NCI-H146 (cell line): ENCODE data around the gene MCF2L.

Source experiments
- DNase-seq: peaks from one replicate; lab custom pipeline; 2025; lab: John Stamatoyannopoulos, UW

Gene MCF2L

DNA sequence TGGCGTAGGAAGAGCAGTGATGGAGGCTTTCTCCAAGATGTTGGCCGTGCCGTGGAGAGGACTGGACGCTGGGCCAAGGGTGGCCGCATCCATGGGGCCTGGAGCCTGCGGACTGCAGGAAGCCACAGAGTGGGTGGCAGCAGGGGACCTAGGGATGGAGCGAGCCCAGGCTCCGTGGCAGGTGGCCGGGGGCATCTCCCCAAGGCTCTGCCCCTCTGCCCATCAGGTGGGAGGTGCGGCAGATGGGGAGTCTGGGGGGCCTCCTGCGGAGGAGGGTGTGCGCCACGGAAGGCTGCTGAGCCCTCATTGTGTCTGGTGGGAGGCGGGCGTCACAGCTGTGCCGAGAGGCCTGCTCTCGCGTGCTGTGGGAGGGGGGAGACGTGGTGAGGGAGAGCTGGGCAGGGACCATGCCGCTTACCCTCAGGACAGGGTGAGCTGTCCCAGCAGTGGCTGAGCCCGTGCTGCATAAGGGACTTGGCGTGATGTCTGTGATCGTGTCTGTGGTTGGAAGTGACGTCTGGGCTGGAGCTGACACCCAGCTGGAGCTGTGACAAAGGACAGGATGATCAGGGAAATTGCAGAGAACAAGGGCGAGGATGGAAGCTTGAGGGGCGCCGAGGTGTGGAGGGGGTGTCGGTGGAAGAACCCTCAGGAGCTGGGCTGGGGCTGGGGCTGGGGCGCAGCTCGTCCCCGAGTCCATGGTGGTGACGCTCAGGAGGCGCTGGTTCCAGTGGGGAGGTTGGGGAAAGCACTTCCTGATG, 13.4 kb downstream of the MCF2L start:
- no peak for DNase-seq

GRCh38 chr13:112983042-112983305, 14.0 kb downstream of the MCF2L start:
- DNase-seq: no peak

GRCh38 chr13:112983428-112984196, 14.6 kb downstream of the MCF2L start:
- DNase-seq: peak; percentile 78

DNA sequence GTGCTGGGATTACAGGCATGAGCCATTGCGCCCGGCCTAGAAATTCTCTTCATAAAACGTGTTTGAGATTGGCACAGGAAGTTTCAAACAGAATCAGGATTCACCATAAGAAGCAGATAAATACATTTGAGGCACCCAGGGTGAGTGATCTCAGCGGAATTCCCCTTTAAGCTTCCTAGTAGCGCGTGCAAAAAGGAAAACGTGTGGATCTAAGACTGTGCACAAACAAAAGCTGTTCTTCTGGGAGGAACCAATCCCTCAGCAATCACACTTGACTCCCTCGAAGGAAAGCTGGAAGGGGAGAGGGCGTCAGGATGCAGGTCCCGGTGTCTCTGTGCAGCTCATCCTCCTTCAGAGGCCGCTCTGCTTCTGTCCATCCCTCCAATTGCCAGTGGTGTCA, 15.5 kb downstream of the MCF2L start:
- no peak for DNase-seq

DNA sequence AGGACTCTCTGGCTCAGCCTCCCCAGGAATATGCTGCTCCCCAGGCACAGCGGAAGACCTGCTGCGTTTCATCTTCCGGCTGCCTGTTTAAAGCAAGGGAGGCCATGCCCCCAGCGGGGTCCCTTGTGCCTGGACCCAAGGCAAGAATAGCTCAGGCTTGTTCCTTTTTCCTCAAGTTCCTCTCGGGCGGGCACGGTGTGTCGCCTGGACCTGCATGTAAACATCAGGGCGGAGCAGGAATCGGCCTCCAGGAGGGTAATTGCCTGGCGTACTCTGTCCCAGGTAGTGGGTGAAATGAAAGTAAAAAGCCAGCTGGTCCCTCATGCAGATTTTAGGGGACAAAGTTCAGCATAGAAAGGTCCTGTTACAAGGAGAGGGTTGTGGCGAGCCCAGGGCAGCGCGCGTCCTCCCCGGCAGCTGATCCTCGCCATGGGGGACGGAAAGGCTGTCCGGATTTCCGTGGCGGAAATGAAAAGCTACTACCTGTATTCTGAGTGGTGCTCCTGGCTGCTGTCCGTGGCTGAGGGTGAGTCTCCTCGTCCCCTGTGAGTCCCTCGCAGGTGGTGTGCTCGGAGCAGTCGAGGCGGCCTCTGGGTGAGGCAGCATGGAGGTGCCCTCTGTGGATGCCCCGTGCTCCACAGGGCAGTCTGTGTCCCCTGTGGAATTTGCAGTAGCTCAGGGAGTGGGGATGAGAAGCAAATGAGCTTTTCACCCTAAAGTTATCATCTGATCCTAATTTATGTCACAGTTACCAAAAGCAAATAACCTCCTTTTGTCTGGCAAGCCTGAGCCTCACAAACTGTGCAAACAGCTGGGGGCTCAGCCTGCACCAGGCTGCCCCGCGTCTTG, 16.2 kb downstream of the MCF2L start:
- DNase-seq: peak; percentile 58

DNA sequence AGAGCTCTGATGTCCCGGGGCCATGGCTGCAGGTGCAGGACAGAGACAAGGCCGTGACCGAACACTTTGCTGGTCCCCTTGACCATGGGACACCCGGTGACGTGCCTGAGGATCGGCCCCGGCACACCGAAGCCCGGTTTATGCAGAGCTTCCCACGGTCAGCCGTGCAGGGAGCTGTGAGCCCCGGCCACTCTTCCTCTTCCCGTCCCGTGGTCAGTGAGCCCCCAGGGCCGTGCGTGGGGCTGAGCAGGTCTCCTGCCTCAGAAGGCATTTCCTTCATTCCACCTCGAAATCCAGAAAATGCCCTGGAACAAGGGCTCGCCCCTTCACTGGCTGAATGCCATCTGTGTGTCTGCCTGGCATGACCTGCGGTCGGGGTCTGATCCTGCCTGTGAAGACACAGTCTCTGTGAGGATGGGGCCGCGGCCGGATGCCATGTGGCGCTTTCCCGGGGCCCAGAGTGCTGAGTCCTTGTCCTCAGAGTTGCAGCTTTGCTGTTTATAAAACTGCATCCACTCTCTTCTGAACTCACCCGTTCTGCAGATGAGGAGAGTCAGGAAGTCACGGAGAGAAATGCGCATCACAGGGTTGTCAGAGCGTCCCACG, 16.9 kb downstream of the MCF2L start:
- no peak for DNase-seq

DNA sequence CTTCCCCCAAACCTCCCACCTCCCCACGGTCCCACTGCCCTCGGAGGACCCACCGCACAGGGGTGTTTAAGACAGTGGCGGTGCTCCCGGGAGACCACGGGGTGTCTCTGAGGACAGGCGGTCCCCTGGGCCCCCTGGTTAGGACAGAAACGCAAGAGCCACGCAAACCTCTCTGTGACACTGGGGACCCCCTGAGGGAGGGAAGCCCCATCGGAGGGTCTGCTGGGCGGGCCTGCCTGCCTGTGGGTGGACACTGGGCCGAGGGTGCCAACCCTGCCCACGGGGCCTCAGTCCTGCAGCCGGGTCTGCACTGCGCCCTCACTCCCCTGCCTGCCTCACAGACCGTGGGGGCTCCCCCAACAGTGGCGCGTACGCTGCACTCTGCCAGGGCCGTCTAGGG, 17.5 kb downstream of the MCF2L start:
- DNase-seq: no peak

DNA sequence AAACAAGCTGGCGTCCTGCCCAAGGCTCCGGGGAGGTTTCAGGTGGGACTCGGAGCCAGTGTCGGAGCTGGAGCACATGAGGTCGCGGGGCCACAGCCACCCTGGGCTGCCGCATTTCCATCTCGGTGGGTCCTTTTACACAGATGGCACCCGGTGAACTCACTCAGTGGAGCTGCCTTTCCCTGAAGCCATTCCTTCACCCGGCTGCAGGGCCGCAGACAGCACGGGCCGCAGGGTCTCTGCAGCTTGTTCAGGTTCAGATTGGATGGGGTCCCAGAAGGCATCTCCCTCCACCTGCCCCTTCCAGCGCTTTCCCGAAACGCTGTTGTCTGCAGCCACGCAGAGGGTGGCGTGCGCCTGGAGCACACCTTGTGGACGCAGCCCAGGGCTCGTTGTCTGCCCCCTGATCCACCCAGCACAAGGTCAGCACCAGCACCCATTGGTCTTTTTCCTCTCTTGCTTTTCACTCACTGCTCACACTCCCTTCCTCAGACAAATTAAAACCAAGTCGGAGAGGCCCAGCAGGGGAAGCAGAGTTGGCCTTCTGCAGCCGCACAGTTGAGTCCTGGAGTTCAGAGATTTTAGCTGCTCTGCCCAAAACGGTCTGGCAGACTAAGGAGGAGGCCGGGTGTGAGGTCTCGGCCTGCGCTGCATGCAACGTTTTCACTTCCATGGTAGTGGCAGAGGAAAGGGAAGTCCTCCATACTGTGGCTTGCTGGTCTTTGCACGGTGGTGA, 18.1 kb downstream of the MCF2L start:
- no peak for DNase-seq

- DNase-seq: no peak
Measured at GRCh38 chr13:112987682-112988024, 18.6 kb downstream of the MCF2L start.

DNA sequence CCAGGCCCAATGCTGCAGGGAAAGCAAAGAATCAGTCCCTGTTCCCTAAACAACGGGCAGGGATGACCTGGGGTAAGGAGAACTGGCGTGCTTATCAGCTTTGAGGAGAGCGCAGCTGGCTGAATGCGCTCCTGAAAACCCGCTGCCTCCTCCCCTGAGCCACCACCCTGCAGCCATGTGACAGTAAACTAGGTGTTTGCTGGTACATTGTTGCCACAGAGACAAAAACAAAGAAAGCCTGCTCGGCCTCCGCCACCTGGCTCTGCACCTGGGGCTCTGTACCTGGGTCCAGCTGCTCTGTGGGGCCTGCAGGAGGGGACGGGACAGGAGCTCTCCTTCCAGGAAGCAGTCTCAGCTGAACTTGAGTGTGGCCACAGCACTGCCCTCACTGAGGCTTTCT, 21.8 kb downstream of the MCF2L start:
- peak; percentile 99 for DNase-seq

- no peak for DNase-seq
Measured at GRCh38 chr13:112991609-112992008, 22.6 kb downstream of the MCF2L start.

- DNase-seq: no peak
Measured at GRCh38 chr13:112992931-112993680, 24.1 kb downstream of the MCF2L start.

GRCh38 chr13:112994084-112994780, 25.2 kb downstream of the MCF2L start:
- no peak for DNase-seq

GRCh38 chr13:112994781-112995355, 25.9 kb downstream of the MCF2L start:
- DNase-seq: no peak

DNA sequence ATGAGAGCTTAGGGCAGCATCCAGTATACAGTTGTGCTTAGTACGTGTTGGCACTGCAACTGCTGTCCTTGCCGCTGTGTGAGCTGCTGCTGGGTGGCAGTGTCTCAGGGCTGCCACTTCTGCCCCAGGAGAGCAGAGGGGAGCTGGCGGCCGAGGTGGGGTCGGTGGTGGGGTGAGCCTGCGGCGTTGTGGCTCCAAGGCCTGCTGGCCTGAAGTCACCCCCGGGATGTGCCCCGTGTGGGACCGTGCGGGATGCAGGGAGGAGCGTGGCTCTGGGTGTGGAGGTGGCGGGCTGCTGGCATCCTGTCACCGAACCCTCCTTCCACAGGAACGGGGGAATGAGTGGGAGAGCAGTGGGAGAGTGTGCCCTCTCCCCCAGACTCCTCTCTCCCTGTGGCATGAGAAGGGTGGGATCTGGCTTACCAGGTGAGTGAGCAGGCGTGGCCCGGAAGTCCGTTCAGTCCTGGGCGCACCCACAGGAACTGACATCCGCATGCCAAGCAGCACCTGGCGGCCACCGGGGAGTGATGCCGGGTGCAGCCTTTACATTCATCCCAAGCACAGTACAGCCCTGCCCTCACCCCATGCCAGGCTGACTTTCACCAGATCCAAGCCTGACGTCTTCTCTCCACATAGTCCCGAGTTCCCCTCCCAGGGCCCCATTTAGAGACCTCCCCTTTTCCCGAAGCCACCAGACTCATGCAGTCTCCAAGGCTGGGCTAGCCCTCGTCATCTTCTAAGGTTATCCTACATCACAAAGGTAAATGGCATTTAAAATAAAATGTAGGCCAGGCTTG, 26.6 kb downstream of the MCF2L start:
- no peak for DNase-seq

- no peak for DNase-seq
Measured at GRCh38 chr13:112996671-112997091, 27.7 kb downstream of the MCF2L start.

DNA sequence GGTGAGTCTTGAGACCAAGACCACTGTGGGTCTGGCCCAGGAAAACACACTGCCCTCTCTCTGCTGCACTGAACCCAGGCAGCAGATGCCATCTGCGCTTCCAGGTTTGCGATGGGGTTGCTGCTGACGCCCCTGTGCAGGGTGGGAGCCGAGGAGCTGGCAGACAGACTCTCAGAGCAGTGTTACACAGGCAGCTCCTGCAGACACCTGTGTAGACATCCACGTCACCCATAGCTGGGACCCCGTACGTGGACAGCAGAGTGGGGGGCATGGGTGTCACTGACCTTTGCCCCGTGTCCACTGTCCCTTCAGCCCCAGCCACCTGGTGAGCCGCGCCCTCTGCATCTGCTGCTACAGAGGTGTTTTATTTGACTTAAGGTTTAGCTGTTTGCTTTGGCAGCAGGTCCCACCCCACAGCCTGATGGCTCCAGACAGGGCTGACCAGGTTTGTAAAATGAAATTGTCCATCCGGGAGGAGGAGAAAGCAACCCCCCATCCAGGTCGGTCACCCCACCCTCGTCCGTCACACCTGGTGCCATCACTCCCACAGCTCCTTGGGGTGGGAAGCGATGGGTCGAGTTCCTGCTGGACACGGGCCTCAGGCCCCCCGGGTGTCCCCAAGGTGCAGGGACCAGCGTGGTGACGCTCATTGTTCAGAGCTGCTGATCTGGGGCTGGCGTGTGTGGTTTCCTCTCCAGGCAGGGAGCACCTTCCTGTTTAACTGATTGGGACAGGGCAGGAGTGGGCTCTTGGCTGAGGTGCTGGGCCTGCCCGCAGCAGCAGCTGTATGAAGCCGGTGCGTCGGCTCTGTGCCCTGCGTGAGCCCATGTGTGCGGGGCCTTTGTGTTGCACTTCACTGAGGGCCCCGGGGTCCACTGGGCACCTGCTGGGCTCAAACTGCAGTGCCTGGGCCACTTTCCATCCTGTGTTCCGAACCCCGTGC, 28.4 kb downstream of the MCF2L start:
- peak; percentile 68 for DNase-seq
